Sigmoid colon (tissue), 7 donors: ENCODE data around the gene TESPA1. TPM values are rescaled to one million over a fixed set of nuclear protein-coding genes. Genes with fewer than 3 reads are reported as not detected.
"Not testable (repeated sequence)": the region's sequence is repeated elsewhere in the genome, so short reads cannot be mapped to it uniquely, and the experiment has no call there.

Experiments
- DNase-seq: peaks from one replicate; pipeline ENCODE4 v3.0.0-alpha.2; 2019
- H3K27ac ChIP-seq, 4 donors: fragments of 200-600 bp; sonication (generic); one replicate each; pipeline ENCODE4 v1.5.1; 2016 to 2019; ENCODE audit warnings: mild to moderate bottlenecking in 1 of 4
- H3K27me3 ChIP-seq, 3 donors: fragments of 200-600 bp; sonication (generic); one replicate each; pipeline ENCODE4 v1.5.1; 2019; ENCODE audit warnings: mild to moderate bottlenecking in 1 of 3
- H3K36me3 ChIP-seq, 4 donors: fragments of 200-600 bp; sonication (generic); one replicate each; pipeline ENCODE4 v1.5.1; 2016 to 2019
- H3K4me1 ChIP-seq, 4 donors: fragments of 200-600 bp; sonication (generic); one replicate each; pipeline ENCODE4 v1.5.1; 2017 to 2019
- H3K4me3 ChIP-seq, 4 donors: fragments of 200-600 bp; sonication (generic); one replicate each; pipeline ENCODE4 v1.5.1; 2017 to 2019; ENCODE audit warnings: mild to moderate bottlenecking in 2 of 4, moderate library complexity in 1 of 4
- H3K9me3 ChIP-seq, 4 donors: fragments of 200-600 bp in 3 of 4; sonication (generic) in 3 of 4; one replicate each; pipeline versions ENCODE4 v1.5.1 to v1.6.1; 2013 to 2019
- CTCF ChIP-seq, 4 experiments: fragments of 450-650 bp in 3 of 4; fragments of 200-600 bp in 1 of 4; IDR thresholded peaks; one replicate each; pipeline ENCODE4 v1.5.1; 2016 to 2019; ENCODE audit warnings: antibody characterized with exemption in 4 of 4, mild to moderate bottlenecking in 3 of 4, moderate library complexity in 2 of 4
- EP300 ChIP-seq, 4 donors: sonication (generic); formaldehyde crosslinking; IDR thresholded peaks; one replicate each; pipeline ENCODE4 v1.6.1; 2017; ENCODE audit warnings: antibody characterized with exemption in 4 of 4
- POLR2A ChIP-seq, 2 donors: fragments of 450-650 bp; IDR thresholded peaks; one replicate each; pipeline ENCODE4 v1.6.1; 2016; ENCODE audit warnings: antibody characterized with exemption in 2 of 2, mild to moderate bottlenecking in 2 of 2, moderate library complexity in 2 of 2
- POLR2AphosphoS5 ChIP-seq, 4 donors: sonication (generic); formaldehyde crosslinking; IDR thresholded peaks; one replicate each; pipeline ENCODE4 v1.6.1; 2017; ENCODE audit warnings: antibody characterized with exemption in 4 of 4
- WGBS, 2 donors: extraction: QIAGEN DNeasy Blood & Tissue Kit; methylation state at CpG; one replicate each; pipeline ENCODE4 v1.1.7; 2013; 5-methylcytosine and 5-hydroxymethylcytosine counted together
- intact Hi-C: fragments of 100-400 bp; cut with DNase I; formaldehyde crosslinking; loops from one replicate; pipeline ENCODE4 v1.15.1; 2023
- polyA plus RNA-seq, 3 donors: library from polyadenylated mRNA; stranded (reverse); fragments of 200-250 nt; gene quantifications; one replicate each; pipeline ENCODE4 v1.2.3, GENCODE V29; 2013
- total RNA-seq, 4 donors: library from RNA; depleted of rRNA; stranded (reverse); fragments of >200 nt; gene quantifications; one replicate each; pipeline ENCODE4 v1.1.0, GENCODE V29; 2016
- donor health status: healthy with polysubstance abuse.
- donor health status: Bipolar disorder and iron deficiency.
- donor health status: healthy.

The TESPA1 gene
- total and polyA plus RNA-seq, 7 donors: 0.23 to 10.3 (median 1.8) TPM

GRCh38 chr12:54988402-54989054 lies 4.0 kb upstream of the TESPA1 start:
- intact Hi-C loops: no loop called here
- H3K36me3 ChIP-seq: no peaks in the 10 kb centered on the region
- no peaks in the 10 kb centered on the region for H3K27me3 ChIP-seq
- H3K4me1 ChIP-seq: peaks cover 0 to 8% (median 0%) of the 10 kb centered on the region in 4 donors
- no peaks in the 10 kb centered on the region for H3K9me3 ChIP-seq
- no peak overlapping the region for H3K27ac ChIP-seq
- WGBS, 2 donors: 11 to 39% methylated on average over 1 of the region's 1 CpG
- H3K4me3 ChIP-seq: no peak overlapping the region
- TF ChIP-seq POLR2AphosphoS5 (IDR thresholded peaks at IDR 0.05) (no peak), CTCF (IDR thresholded peaks at IDR 0.05) (no peak)
- peak; percentile 88 for DNase-seq

GRCh38 chr12:54987611-54988231 lies 3.2 kb upstream of the TESPA1 start:
- H3K36me3 ChIP-seq: no peaks in the 10 kb centered on the region
- 70 to 94% methylated on average over 4 of the region's 4 CpGs for WGBS, 2 donors
- no peaks in the 10 kb centered on the region for H3K9me3 ChIP-seq
- no peak overlapping the region for H3K4me3 ChIP-seq
- H3K27ac ChIP-seq: no peak overlapping the region
- intact Hi-C loops: no loop called here
- DNase-seq: no peak
- no peaks in the 10 kb centered on the region for H3K27me3 ChIP-seq
- peaks cover 0 to 8% (median 0%) of the 10 kb centered on the region in 4 donors for H3K4me1 ChIP-seq
- TF ChIP-seq POLR2A (IDR thresholded peaks at IDR 0.05) (no peak), POLR2AphosphoS5 (IDR thresholded peaks at IDR 0.05) (no peak), EP300 (IDR thresholded peaks at IDR 0.05) (no peak), CTCF (IDR thresholded peaks at IDR 0.05) (no peak)

GRCh38 chr12:54986773-54987172 lies 2.2 kb upstream of the TESPA1 start:
- H3K27ac ChIP-seq, intact Hi-C loops, DNase-seq, H3K9me3 ChIP-seq, H3K36me3 ChIP-seq, H3K4me1 ChIP-seq, H3K27me3 ChIP-seq, H3K4me3 ChIP-seq: not testable (repeated sequence)
- 92 to 95% methylated on average over 3 of the region's 3 CpGs for WGBS, 2 donors

GRCh38 chr12:54983536-54984101 lies 943 bp downstream of the TESPA1 start:
- H3K36me3 ChIP-seq: no peaks in the 10 kb centered on the region
- H3K27ac ChIP-seq: no peak overlapping the region
- TF ChIP-seq EP300 (IDR thresholded peaks at IDR 0.05) (no peak), CTCF (IDR thresholded peaks at IDR 0.05) (no peak), POLR2AphosphoS5 (IDR thresholded peaks at IDR 0.05) (no peak), POLR2A (IDR thresholded peaks at IDR 0.05) (no peak)
- H3K27me3 ChIP-seq: no peaks in the 10 kb centered on the region
- H3K4me1 ChIP-seq: peaks cover 0 to under 1% (median 0%) of the 10 kb centered on the region in 4 donors
- no peak for DNase-seq
- WGBS, 2 donors: 61 to 76% methylated on average over 2 of the region's 2 CpGs
- no peak overlapping the region for H3K4me3 ChIP-seq
- intact Hi-C loops: no loop called here
- H3K9me3 ChIP-seq: no peaks in the 10 kb centered on the region

- WGBS, 2 donors: 72 to 90% methylated on average over 2 of the region's 2 CpGs
- H3K9me3 ChIP-seq: no peaks in the 10 kb centered on the region
- no peak overlapping the region for H3K27ac ChIP-seq
- no peaks in the 10 kb centered on the region for H3K27me3 ChIP-seq
- no peaks in the 10 kb centered on the region for H3K36me3 ChIP-seq
- intact Hi-C loops: no loop called here
- DNase-seq: no peak
- no peak for TF ChIP-seq POLR2A (IDR thresholded peaks at IDR 0.05)
- TF ChIP-seq EP300 (IDR thresholded peaks at IDR 0.05): no peak
- TF ChIP-seq CTCF (IDR thresholded peaks at IDR 0.05): no peak
- TF ChIP-seq POLR2AphosphoS5 (IDR thresholded peaks at IDR 0.05): no peak
- H3K4me3 ChIP-seq: no peak overlapping the region
- H3K4me1 ChIP-seq: no peaks in the 10 kb centered on the region
These were observed 2.8 kb downstream of the TESPA1 start for GRCh38 chr12:54981796-54982195.
